ENCODE measurements around the gene CNTNAP2. TPM values are rescaled to one million over a fixed set of nuclear protein-coding genes. Genes with fewer than 3 reads are reported as not detected.

Gene CNTNAP2
- total and polyA plus RNA-seq, 2 donors: 5.1 to 10.3 TPM

DNA sequence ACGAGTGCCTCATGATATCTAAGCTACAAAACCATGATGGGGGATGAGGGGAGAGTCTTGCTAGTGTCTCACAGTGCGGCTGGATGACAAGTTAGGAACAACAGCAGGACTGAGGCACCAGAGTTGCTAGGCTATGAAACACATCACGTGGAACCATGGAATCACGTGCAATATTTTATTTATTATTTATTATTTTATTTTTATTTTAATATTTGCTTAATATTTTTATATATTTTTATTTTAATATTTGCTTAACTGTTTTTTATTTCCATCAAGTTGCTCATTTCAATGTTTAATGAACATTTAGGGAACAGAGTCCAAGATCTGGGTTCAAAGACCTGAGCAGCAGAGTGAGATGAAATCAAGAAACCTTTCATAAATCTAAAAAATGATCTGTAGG, 614.6 kb downstream of the CNTNAP2 start:
- Histone ChIP-seq H3K36me3 (ENCODE audit: control insufficient read depth in 2 of 2, insufficient read depth in 2 of 2, low read length in 1 of 2) (no peaks in the 10 kb centered on the region), H3K4me1 (ENCODE audit: control insufficient read depth in 2 of 2, insufficient read depth in 2 of 2, low read length in 2 of 2) (no peaks in the 10 kb centered on the region), H3K4me3 (ENCODE audit: low read length in 2 of 2) (no peak overlapping the region), H3K27me3 (ENCODE audit: control insufficient read depth in 2 of 2, insufficient read depth in 1 of 2, low read length in 1 of 2) (no peaks in the 10 kb centered on the region), H3K9me3 (ENCODE audit: control insufficient read depth in 2 of 2, insufficient read depth in 1 of 2, low read length in 1 of 2) (no peaks in the 10 kb centered on the region), H3K27ac (ENCODE audit: low read depth in 1 of 2, low read length in 1 of 2) (no peak overlapping the region)
- DNase-seq (ENCODE audit: low read depth in 6 of 9, low spot score in 9 of 9): no peak
- 95% methylated on average over 4 of the region's 4 CpGs for WGBS

DNA sequence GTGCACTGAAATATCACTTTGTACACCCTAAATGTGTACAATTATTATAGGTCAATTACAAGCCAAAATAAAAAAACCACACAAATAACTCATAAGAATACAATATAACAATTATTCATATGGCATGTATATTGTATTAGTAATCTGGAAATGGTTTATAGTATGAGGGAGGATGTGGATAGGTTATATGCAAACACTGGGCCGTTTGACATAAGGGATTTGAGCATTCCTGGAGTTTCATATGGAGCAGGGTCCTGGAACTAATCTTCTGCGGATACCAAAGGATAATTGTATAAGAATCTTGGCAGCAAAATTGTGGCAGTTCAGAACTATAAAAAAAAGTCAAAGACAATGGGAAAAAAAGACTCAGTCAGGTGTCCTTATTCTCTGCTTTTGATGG, 619.4 kb downstream of the CNTNAP2 start:
- 82% methylated on average over 2 of the region's 2 CpGs for WGBS
- Histone ChIP-seq H3K36me3 (ENCODE audit: control insufficient read depth in 2 of 2, insufficient read depth in 2 of 2, low read length in 1 of 2) (no peaks in the 10 kb centered on the region), H3K27ac (ENCODE audit: low read depth in 1 of 2, low read length in 1 of 2) (no peak overlapping the region), H3K4me3 (ENCODE audit: low read length in 2 of 2) (no peak overlapping the region), H3K4me1 (ENCODE audit: control insufficient read depth in 2 of 2, insufficient read depth in 2 of 2, low read length in 2 of 2) (no peaks in the 10 kb centered on the region), H3K9me3 (ENCODE audit: control insufficient read depth in 2 of 2, insufficient read depth in 1 of 2, low read length in 1 of 2) (peaks cover 0 to 6% of the 10 kb centered on the region in 2 donors), H3K27me3 (ENCODE audit: control insufficient read depth in 2 of 2, insufficient read depth in 1 of 2, low read length in 1 of 2) (no peaks in the 10 kb centered on the region)
- no peak for DNase-seq (ENCODE audit: low read depth in 6 of 9, low spot score in 9 of 9)

DNA sequence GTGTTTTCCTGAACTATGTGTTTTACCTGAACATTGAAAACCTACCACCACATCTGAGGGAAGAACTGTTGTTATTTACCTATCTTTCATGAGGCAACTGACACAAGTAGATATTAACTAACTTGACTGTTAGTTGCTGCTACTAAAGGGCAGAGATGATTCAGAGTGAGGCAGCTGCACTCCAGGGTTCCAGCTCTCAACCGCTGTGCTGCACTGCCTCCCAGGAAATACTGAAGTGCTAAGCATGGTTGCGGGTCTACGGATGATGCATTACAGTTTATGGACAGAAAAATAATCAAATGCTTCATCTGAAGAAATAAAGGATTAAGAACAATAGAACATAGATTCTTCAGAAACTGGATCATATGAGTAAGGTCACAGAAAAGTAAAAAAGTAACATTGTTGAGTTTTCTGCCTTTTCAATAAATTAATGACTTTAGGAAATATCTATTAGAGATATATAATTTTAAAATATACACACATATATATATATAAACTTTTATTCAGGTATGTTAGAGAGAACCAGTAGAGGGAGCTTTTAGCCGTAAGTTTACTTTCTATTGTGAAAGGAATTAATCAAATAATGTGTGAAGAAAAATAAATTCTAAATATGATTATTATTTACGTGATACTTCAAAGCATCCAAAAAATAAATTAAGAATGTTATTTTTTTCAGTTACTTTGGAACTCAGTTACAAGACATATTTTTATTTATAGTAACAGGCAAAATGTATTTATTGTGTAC, 620.0 kb downstream of the CNTNAP2 start:
- Histone ChIP-seq H3K4me3 (ENCODE audit: low read length in 2 of 2) (no peak overlapping the region), H3K27ac (ENCODE audit: low read depth in 1 of 2, low read length in 1 of 2) (no peak overlapping the region), H3K36me3 (ENCODE audit: control insufficient read depth in 2 of 2, insufficient read depth in 2 of 2, low read length in 1 of 2) (no peaks in the 10 kb centered on the region), H3K9me3 (ENCODE audit: control insufficient read depth in 2 of 2, insufficient read depth in 1 of 2, low read length in 1 of 2) (peaks cover 0 to 6% of the 10 kb centered on the region in 2 donors), H3K27me3 (ENCODE audit: control insufficient read depth in 2 of 2, insufficient read depth in 1 of 2, low read length in 1 of 2) (no peaks in the 10 kb centered on the region), H3K4me1 (ENCODE audit: control insufficient read depth in 2 of 2, insufficient read depth in 2 of 2, low read length in 2 of 2) (no peaks in the 10 kb centered on the region)
- 93% methylated on average over 5 of the region's 5 CpGs for WGBS
- no peak for DNase-seq (ENCODE audit: low read depth in 6 of 9, low spot score in 9 of 9)

GRCh38 chr7:146740039-146740438, 623.4 kb downstream of the CNTNAP2 start:
- no peak for DNase-seq (ENCODE audit: low read depth in 6 of 9, low spot score in 9 of 9)
- H3K27ac ChIP-seq (ENCODE audit: low read depth in 1 of 2, low read length in 1 of 2): no peak overlapping the region
- 98% methylated on average over 1 of the region's 1 CpG for WGBS
- no peaks in the 10 kb centered on the region for H3K36me3 ChIP-seq (ENCODE audit: control insufficient read depth in 2 of 2, insufficient read depth in 2 of 2, low read length in 1 of 2)
- no peak overlapping the region for H3K4me3 ChIP-seq (ENCODE audit: low read length in 2 of 2)
- H3K27me3 ChIP-seq (ENCODE audit: control insufficient read depth in 2 of 2, insufficient read depth in 1 of 2, low read length in 1 of 2): no peaks in the 10 kb centered on the region
- H3K9me3 ChIP-seq (ENCODE audit: control insufficient read depth in 2 of 2, insufficient read depth in 1 of 2, low read length in 1 of 2): peaks cover 0 to 6% of the 10 kb centered on the region in 2 donors
- H3K4me1 ChIP-seq (ENCODE audit: control insufficient read depth in 2 of 2, insufficient read depth in 2 of 2, low read length in 2 of 2): no peaks in the 10 kb centered on the region

- Histone ChIP-seq H3K27ac (ENCODE audit: low read depth in 1 of 2, low read length in 1 of 2) (no peak overlapping the region), H3K9me3 (ENCODE audit: control insufficient read depth in 2 of 2, insufficient read depth in 1 of 2, low read length in 1 of 2) (peaks cover 0 to 6% of the 10 kb centered on the region in 2 donors), H3K4me1 (ENCODE audit: control insufficient read depth in 2 of 2, insufficient read depth in 2 of 2, low read length in 2 of 2) (no peaks in the 10 kb centered on the region), H3K27me3 (ENCODE audit: control insufficient read depth in 2 of 2, insufficient read depth in 1 of 2, low read length in 1 of 2) (no peaks in the 10 kb centered on the region), H3K4me3 (ENCODE audit: low read length in 2 of 2) (no peak overlapping the region), H3K36me3 (ENCODE audit: control insufficient read depth in 2 of 2, insufficient read depth in 2 of 2, low read length in 1 of 2) (no peaks in the 10 kb centered on the region)
- no peak for DNase-seq (ENCODE audit: low read depth in 6 of 9, low spot score in 9 of 9)
Measured at GRCh38 chr7:146741911-146742310, 625.3 kb downstream of the CNTNAP2 start.

DNA sequence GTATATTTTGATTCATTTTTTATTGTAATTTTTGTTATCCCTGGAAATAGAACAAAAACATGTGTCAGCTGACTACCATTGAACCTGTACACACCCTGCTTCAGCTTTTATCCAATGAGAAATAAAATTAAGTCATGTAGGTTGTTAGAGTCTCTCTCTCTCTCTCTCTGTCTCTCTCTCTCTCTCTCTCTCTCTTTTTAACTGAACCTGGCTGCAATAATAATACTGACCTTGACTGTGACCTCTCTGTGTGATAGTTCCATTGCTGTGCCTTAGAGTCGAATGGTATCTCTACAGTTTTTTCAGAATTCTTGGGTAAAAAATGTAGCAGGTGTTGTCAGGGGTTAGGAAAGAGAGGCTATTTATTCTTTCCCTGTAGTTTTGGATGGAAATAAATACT, 637.8 kb downstream of the CNTNAP2 start:
- Histone ChIP-seq H3K36me3 (ENCODE audit: control insufficient read depth in 2 of 2, insufficient read depth in 2 of 2, low read length in 1 of 2) (no peaks in the 10 kb centered on the region), H3K27me3 (ENCODE audit: control insufficient read depth in 2 of 2, insufficient read depth in 1 of 2, low read length in 1 of 2) (no peaks in the 10 kb centered on the region), H3K4me1 (ENCODE audit: control insufficient read depth in 2 of 2, insufficient read depth in 2 of 2, low read length in 2 of 2) (no peaks in the 10 kb centered on the region), H3K27ac (ENCODE audit: low read depth in 1 of 2, low read length in 1 of 2) (no peak overlapping the region), H3K9me3 (ENCODE audit: control insufficient read depth in 2 of 2, insufficient read depth in 1 of 2, low read length in 1 of 2) (no peaks in the 10 kb centered on the region), H3K4me3 (ENCODE audit: low read length in 2 of 2) (no peak overlapping the region)
- no peak for DNase-seq (ENCODE audit: low read depth in 6 of 9, low spot score in 9 of 9)
- 88% methylated on average over 1 of the region's 1 CpG for WGBS

GRCh38 chr7:146755585-146755984, 639.0 kb downstream of the CNTNAP2 start:
- no peak for DNase-seq (ENCODE audit: low read depth in 6 of 9, low spot score in 9 of 9)
- Histone ChIP-seq H3K9me3 (ENCODE audit: control insufficient read depth in 2 of 2, insufficient read depth in 1 of 2, low read length in 1 of 2) (no peaks in the 10 kb centered on the region), H3K4me1 (ENCODE audit: control insufficient read depth in 2 of 2, insufficient read depth in 2 of 2, low read length in 2 of 2) (no peaks in the 10 kb centered on the region), H3K36me3 (ENCODE audit: control insufficient read depth in 2 of 2, insufficient read depth in 2 of 2, low read length in 1 of 2) (no peaks in the 10 kb centered on the region), H3K27me3 (ENCODE audit: control insufficient read depth in 2 of 2, insufficient read depth in 1 of 2, low read length in 1 of 2) (no peaks in the 10 kb centered on the region), H3K4me3 (ENCODE audit: low read length in 2 of 2) (no peak overlapping the region), H3K27ac (ENCODE audit: low read depth in 1 of 2, low read length in 1 of 2) (no peak overlapping the region)
- 86% methylated on average over 2 of the region's 2 CpGs for WGBS

- Histone ChIP-seq H3K27me3 (ENCODE audit: control insufficient read depth in 2 of 2, insufficient read depth in 1 of 2, low read length in 1 of 2) (no peaks in the 10 kb centered on the region), H3K27ac (ENCODE audit: low read depth in 1 of 2, low read length in 1 of 2) (no peak overlapping the region), H3K4me1 (ENCODE audit: control insufficient read depth in 2 of 2, insufficient read depth in 2 of 2, low read length in 2 of 2) (no peaks in the 10 kb centered on the region), H3K4me3 (ENCODE audit: low read length in 2 of 2) (no peak overlapping the region), H3K36me3 (ENCODE audit: control insufficient read depth in 2 of 2, insufficient read depth in 2 of 2, low read length in 1 of 2) (no peaks in the 10 kb centered on the region), H3K9me3 (ENCODE audit: control insufficient read depth in 2 of 2, insufficient read depth in 1 of 2, low read length in 1 of 2) (no peaks in the 10 kb centered on the region)
- DNase-seq (ENCODE audit: low read depth in 6 of 9, low spot score in 9 of 9): no peak
- WGBS: 83% methylated on average over 3 of the region's 3 CpGs
Measured at GRCh38 chr7:146764458-146764857, 647.9 kb downstream of the CNTNAP2 start.

GRCh38 chr7:146768957-146769356, 652.4 kb downstream of the CNTNAP2 start:
- WGBS: 91% methylated on average over 3 of the region's 3 CpGs
- Histone ChIP-seq H3K27me3 (ENCODE audit: control insufficient read depth in 2 of 2, insufficient read depth in 1 of 2, low read length in 1 of 2) (no peaks in the 10 kb centered on the region), H3K4me1 (ENCODE audit: control insufficient read depth in 2 of 2, insufficient read depth in 2 of 2, low read length in 2 of 2) (no peaks in the 10 kb centered on the region), H3K9me3 (ENCODE audit: control insufficient read depth in 2 of 2, insufficient read depth in 1 of 2, low read length in 1 of 2) (no peaks in the 10 kb centered on the region), H3K27ac (ENCODE audit: low read depth in 1 of 2, low read length in 1 of 2) (no peak overlapping the region), H3K36me3 (ENCODE audit: control insufficient read depth in 2 of 2, insufficient read depth in 2 of 2, low read length in 1 of 2) (no peaks in the 10 kb centered on the region), H3K4me3 (ENCODE audit: low read length in 2 of 2) (no peak overlapping the region)
- no peak for DNase-seq (ENCODE audit: low read depth in 6 of 9, low spot score in 9 of 9)
